HG03521 (cell line): ENCODE measurements around the gene RBBP8NL.

Experiments
- ATAC-seq: cut with Tn5 transposase; IDR thresholded peaks from one replicate; pipeline ENCODE4 v1.9.1; 2021; ENCODE audit warnings: mild to moderate bottlenecking, moderate library complexity; ENCODE audit not compliant: unreplicated experiment

Gene RBBP8NL

DNA sequence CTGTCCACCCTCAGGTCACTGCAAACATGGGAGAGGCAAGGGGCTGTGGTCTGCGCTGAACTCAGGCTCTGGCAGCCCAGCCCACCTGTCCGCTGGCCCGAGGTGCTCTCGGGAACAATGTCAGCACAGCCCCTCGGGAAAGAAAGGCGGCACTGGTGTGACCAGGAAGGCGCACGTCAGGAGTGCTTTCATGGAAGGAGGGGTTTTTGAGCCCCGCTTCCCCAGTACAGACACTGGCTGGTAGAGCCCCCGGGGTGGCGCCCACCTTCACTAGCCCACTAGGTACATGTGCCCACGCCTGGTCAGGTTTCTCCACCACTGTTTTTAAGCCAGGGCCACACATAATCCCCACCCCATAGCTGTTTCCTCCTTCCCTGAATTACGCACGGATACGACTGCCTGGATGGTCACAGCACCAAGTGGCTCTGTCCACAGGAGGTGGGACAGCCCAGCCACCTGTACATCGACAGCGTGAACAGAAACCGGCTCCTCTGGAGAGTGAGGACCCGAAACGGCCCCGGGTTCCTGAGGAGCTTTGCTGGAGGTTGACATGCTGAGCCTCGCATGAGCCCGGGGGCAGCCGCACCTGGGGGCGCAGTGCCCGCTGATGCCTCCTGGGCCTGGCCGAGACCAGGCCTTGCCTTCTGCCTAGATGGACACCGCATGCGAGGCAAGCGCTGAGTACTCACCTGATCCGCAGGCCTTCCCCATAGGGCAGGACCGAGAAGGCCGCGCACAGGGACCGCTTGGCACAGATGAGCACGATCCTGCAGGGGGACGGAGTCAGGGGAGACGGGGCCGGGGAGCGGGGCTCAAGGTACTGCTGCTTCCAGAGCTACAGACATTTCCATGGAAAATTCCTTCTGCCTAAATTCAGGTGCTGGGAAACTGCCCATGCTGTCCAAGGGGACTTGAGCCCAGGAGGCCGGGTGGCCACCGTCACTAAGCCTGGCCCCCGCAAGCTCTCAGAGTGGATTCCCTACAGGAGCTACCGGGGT, 32.8 kb downstream of the RBBP8NL start:
- ATAC-seq: no peak

- ATAC-seq: no peak
These were observed 33.5 kb downstream of the RBBP8NL start for GRCh38 chr20:62393830-62394229.

DNA sequence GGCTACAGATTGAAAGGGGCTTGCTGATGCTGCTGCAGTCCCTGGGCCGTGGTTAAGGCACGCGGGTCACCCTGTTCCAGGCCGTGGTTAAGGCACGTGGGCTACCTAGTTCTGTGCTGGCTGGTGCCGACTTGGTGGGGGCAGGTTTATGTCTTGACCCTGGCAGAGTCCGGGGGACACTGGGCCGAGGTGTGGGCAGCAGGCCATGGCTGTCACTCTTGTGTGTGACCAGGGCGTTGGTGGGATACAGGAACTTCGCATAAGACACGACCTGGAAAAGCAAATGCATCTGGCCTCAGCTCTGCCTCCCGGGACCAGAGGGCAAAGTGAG, 34.0 kb downstream of the RBBP8NL start:
- ATAC-seq: no peak

- ATAC-seq: no peak
These were observed 34.6 kb downstream of the RBBP8NL start for GRCh38 chr20:62392621-62393334.

DNA sequence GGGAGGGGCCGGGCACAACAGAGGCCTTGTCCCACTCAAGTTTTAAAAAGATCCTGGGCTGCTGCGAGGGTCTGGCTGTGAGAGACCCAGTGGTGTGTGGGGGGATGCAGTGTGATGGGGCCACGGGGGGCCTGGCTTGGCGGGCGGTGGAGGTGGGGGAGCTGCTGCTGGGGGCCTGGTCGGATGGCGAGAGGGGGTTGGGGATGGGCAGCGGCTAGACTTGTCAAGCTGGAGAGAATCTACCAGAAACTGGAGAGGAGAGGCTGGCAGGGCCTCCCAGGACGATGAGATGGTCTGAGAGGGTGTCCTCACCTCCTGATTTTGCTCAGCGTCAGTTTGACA, 35.3 kb downstream of the RBBP8NL start:
- ATAC-seq: no peak

GRCh38 chr20:62391165-62392076, 35.9 kb downstream of the RBBP8NL start:
- ATAC-seq: no peak

DNA sequence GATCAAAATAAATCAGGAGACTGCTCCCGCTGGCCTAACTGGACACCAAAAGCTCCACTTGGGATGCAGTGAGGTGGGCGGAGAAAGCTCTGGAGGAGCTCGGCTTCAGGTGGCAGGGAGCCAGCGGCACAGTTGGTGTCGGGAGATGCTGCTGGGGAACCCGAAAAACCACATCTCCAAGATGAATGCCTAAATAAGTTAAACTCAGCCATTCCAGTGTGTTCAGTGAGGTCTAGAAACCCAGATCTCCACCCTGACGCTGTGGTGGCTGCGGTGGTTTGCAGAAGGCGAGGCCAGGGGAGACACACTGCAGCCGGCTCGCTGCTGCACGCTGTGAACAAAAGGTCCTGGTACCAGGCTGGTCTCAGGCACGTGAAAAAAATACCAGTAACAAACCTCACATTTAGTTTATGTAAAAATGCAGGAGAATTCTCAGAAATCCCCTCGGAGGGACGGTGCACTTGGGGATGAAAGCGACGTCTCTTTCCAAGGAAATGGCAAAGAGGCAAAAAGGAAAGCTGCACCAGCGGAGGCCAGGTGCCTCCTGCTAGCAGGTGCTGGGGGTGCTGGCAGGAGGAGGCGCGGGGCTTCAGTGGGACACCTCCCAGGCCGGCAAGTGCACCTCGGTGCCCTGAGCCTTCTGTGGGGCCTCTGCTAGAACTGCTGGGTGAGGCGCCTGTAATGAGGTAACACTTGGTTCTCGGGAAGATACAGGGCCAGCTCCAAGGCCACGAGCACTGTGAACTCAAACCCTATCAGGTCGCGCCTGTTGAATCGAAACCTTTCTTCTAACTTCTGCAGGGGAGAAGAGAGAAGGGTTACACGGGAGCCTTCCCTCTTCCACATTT, 36.8 kb downstream of the RBBP8NL start:
- ATAC-seq: no peak

DNA sequence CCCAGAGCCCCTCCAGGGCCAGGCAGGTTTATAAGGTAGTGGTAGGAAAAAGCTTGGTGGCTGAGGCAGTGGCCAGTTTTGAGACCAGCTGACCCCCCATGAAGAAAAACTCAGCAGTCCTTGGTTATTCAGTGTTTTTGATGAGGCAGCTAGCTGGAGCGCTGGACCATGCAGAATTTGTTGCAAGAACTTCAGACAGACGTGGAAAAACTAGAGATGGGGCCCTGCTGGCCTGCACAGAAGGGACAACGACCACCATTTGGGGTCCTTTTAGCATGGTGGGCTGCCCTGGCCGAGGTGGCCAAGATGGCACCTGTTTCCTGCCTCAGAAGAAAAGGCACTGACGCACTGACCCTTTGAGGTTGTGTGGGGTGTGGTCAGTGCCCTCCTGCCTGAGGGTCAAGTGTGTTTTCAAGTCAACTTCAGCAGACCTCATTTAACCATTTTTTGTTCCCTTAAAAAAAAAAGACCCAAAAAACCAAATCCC, 37.7 kb downstream of the RBBP8NL start:
- no peak for ATAC-seq

GRCh38 chr20:62388839-62389600, 38.3 kb downstream of the RBBP8NL start:
- no peak for ATAC-seq

- no peak for ATAC-seq
These were observed 39.3 kb downstream of the RBBP8NL start for GRCh38 chr20:62387933-62388635.

GRCh38 chr20:62387219-62387913, 40.0 kb downstream of the RBBP8NL start:
- ATAC-seq: no peak

GRCh38 chr20:62386383-62387218, 40.7 kb downstream of the RBBP8NL start, which contains the start of gene RPS21:
RPS21 (plus strand) TSS chr20:62387103; CDS start chr20:62387339, 236 bp downstream.
- peak; percentile 86 for ATAC-seq

DNA sequence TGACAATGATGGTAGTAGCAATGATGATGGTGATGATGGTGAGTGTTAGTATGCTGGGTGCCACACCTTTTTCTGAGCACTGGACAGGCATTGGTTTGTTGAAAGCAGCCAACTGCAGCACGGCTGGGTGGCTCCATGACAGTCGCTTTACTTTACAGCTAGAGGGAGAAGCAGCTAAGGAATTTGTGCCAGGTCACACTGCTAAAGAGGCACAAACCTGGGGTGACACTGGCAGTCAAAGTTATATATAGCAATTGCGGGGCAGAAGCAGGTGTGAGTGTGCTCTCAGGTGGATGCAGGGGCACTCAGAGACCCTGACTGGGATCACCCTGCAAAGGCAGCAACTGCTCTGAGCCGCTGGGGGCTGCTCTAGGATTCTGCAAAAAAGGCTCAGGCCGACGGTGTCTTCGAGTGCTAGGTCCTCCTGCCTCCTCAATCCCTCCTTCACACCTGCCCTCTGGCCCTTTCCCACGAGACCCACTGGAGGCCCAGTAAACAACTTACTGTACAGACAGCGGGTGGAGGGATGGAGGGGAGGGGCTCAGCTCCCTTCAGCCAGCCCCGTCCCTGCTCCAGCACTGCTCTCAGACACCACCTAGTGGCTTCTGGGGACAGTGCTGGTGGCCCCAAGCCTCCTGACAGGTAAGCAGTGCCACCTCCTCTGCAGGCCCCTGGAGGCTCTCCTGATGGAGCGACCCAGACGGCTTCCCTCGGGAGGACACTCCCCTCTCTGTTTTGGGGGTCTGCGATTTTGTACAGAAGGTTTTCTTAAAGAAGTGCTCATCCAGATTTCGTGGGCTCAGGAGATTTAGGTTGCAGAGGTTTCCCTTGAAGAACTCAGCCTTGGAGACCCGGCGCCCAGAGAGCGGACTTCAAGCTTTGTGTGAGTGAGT, 44.8 kb downstream of the RBBP8NL start:
- no peak for ATAC-seq

DNA sequence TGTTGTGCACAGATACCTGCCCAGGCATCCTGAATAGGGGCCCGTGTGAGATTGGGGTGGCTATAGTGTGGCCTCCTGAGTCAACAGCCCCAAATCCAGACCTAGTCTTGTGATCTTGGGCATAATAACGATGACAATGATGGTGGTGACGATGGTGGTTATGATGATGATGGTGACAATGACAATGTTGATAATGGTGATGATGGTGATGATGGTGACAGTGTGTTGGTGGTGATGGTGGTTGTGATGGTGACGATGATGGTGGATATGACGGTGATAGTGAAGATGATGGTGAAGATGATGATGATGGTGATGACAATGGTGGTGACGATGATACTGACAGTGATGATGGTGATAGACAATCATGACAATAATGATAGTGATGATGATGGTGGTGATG, 45.5 kb downstream of the RBBP8NL start:
- ATAC-seq: no peak

- ATAC-seq: no peak
These were observed 46.0 kb downstream of the RBBP8NL start for GRCh38 chr20:62381202-62381797.

GRCh38 chr20:62378215-62378614, 49.1 kb downstream of the RBBP8NL start:
- ATAC-seq: no peak
